VCaP (cell line): ENCODE results near the gene CTSA.
"Not testable (repeated sequence)": the region's sequence is repeated elsewhere in the genome, so short reads cannot be mapped to it uniquely, and the experiment has no call there.

Source experiments
- H3K27ac ChIP-seq: fragments of 450-650 bp; 2 replicates; pipeline ENCODE4 v1.5.1; 2017
- TF ChIP-seq, protein P1 (sequence below): fragments of 450-650 bp; conservative IDR thresholded peaks from 2 replicates; pipeline ENCODE4 v1.5.1; 2017; ENCODE audit warnings: mild to moderate bottlenecking, moderate library complexity

The CTSA gene

DNA sequence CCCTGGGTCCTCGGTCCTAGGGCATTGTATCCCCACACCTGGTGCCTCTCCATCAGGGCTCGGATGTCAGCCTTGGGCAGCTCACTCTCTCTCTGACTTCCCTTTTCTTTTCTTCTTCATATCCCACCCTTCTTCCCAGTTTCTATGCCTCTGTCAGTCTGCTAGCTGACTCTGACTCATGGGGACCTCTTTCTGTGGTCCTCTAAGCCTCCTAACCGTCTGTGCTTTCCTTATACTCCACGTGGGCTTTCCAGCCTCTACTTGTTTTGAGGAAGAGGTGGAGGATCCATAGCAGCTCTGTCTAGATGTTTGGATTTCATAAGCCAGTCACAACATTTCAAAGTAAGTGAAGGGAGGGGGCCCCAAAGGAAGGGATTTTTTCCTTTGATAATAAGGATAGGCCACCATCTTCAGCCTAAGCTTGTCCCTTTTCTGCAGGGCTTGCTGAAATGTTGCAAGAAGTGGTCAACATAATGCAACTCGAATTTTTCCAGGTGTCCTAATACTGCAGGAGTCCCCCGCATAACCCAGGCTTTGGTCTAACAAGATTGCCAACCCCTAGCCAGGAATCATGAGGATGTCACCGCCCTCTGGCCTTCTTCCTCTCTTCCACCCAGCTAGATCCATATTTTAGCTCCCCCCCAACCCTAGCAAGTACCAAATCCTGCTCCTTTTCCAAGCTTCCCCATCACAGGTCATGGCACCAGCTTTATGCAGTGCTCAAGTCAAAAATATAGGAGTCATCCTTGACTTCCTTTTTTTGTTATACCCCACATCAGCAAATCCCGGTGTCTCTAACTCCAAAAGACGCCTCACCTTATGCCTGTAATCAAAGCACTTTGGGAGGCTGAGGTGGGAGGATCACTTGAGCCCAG, 29.6 kb downstream of the CTSA start:
- H3K27ac ChIP-seq, result no peak overlapping the region
- TF ChIP-seq, protein P1, sequence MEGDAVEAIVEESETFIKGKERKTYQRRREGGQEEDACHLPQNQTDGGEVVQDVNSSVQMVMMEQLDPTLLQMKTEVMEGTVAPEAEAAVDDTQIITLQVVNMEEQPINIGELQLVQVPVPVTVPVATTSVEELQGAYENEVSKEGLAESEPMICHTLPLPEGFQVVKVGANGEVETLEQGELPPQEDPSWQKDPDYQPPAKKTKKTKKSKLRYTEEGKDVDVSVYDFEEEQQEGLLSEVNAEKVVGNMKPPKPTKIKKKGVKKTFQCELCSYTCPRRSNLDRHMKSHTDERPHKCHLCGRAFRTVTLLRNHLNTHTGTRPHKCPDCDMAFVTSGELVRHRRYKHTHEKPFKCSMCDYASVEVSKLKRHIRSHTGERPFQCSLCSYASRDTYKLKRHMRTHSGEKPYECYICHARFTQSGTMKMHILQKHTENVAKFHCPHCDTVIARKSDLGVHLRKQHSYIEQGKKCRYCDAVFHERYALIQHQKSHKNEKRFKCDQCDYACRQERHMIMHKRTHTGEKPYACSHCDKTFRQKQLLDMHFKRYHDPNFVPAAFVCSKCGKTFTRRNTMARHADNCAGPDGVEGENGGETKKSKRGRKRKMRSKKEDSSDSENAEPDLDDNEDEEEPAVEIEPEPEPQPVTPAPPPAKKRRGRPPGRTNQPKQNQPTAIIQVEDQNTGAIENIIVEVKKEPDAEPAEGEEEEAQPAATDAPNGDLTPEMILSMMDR, result no peak

- H3K27ac ChIP-seq, result no peak overlapping the region
- TF ChIP-seq, protein P1, result no peak
Observed at GRCh38 chr20:45921337-45922189, 30.4 kb downstream of the CTSA start.

GRCh38 chr20:45924391-45925261, 33.5 kb downstream of the CTSA start:
- TF ChIP-seq, protein P1, result no peak
- no peak overlapping the region for H3K27ac ChIP-seq

GRCh38 chr20:45925821-45926506, 34.8 kb downstream of the CTSA start:
- TF ChIP-seq, protein P1, result no peak

DNA sequence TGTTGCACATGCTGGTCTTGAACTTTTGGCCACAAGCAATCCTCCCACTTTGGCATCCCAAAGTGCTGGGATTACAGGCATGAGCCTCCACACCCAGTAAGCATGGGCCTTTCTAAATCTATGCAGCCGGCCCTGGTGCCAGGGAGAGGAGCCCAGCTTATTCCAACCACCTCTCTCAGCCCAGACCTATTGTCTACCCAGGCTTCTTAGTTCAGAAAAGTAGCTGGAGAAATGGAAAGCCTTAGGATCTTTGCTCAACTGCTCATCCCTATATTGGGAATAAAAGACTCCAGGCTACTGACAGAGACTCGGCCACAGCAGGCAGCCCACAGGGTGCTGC, 35.6 kb downstream of the CTSA start:
- H3K27ac ChIP-seq, result no peak overlapping the region
- TF ChIP-seq, protein P1, result no peak

More at GRCh38 chr20:45925821-45926506, 34.8 kb downstream of the CTSA start:
- H3K27ac ChIP-seq, result no peak overlapping the region

GRCh38 chr20:45927071-45927878, 36.1 kb downstream of the CTSA start:
- TF ChIP-seq, protein P1, result no peak
- no peak overlapping the region for H3K27ac ChIP-seq

DNA sequence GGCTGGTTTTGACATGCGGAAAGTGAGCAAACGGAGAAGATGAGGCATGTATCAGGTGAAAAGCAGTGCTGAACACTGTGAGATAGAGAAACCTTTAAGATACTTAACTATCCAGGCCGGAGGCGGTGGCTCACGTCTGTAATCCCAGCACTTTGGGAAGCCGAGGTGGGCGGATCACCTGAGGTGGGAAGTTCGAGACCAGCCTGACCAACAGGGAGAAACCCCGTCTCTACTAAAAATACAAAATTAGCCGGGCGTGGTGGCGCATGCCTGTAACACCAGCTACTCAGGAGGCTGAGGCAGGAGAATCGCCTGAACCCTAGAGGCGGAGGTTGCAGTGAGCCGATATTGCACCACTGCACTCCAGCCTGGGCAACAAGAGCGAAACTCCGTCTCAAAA, 40.5 kb downstream of the CTSA start:
- not testable (repeated sequence) for H3K27ac ChIP-seq
